Measurements from ENCODE around the gene WDR59. TPM values are rescaled to one million over a fixed set of nuclear protein-coding genes. Genes with fewer than 3 reads are reported as not detected.

Gene WDR59
- total RNA-seq, 4 donors from 2014 or later = 29.1 to 112 (median 42.6) TPM

DNA sequence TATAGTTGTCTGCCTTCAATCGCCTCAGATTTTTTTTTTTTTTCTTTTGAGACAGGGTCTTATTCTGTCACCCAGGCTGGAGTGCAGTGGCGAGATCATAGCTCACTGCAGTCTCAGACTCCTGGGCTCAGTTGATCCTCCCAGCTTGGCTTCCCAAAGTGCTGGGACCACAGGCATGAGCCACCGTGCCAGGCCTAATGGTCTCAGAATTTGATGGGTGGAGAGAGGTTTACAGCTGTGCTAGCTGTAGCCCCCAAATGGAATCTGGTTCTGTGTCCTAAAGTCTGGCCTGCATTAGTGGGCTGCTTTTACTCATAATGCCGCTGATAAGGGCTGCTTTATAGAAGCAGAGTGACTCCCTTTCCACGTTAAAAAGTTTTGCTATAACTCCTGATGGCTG lies 19.0 kb upstream of the WDR59 start:
- intact Hi-C loops (cut with DNase I; ENCODE audit: low total_unique reads) = no loop called here

DNA sequence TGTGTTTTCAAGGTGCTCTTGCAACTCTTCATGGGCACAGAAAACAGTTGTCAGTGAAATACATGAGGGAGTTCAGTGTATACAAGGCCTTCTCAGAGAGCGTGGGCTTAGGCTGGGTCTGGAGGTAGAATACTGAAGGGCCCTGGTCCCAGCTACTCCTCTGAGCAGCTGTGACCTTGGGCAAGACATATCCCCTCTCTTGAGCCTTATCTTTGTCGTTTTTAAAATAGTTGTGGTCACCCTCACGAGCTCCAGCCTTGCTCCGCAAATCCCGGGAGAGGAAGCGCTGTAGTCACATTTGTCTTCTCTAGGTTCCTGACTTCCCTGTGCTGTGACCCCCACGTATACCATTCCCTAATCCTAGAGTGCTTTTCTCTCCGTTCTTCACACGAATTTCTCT lies 17.6 kb upstream of the WDR59 start:
- Histone ChIP-seq H3K27me3 (no peaks in the 10 kb centered on the region), H3K9me3 (no peaks in the 10 kb centered on the region), H3K36me3 (no peaks in the 10 kb centered on the region), H3K4me3 (no peak overlapping the region), H3K27ac (no peak overlapping the region), H3K4me1 (peaks cover 0 to 25% (median 21%) of the 10 kb centered on the region in 4 donors)
- TF ChIP-seq EP300 (IDR thresholded peaks at IDR 0.05; ENCODE audit: low read depth) = no peak
- TF ChIP-seq, protein P1, sequence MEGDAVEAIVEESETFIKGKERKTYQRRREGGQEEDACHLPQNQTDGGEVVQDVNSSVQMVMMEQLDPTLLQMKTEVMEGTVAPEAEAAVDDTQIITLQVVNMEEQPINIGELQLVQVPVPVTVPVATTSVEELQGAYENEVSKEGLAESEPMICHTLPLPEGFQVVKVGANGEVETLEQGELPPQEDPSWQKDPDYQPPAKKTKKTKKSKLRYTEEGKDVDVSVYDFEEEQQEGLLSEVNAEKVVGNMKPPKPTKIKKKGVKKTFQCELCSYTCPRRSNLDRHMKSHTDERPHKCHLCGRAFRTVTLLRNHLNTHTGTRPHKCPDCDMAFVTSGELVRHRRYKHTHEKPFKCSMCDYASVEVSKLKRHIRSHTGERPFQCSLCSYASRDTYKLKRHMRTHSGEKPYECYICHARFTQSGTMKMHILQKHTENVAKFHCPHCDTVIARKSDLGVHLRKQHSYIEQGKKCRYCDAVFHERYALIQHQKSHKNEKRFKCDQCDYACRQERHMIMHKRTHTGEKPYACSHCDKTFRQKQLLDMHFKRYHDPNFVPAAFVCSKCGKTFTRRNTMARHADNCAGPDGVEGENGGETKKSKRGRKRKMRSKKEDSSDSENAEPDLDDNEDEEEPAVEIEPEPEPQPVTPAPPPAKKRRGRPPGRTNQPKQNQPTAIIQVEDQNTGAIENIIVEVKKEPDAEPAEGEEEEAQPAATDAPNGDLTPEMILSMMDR (IDR thresholded peaks at IDR 0.05) = no peak
- TF ChIP-seq POLR2AphosphoS5 (IDR thresholded peaks at IDR 0.05) = no peak
- TF ChIP-seq POLR2A (IDR thresholded peaks at IDR 0.05) = no peak
- no peak for DNase-seq
- in situ Hi-C loops (cut with MboI; ENCODE audit: low pct_ligation_motif_present in 1 of 4, low pct_unique_long_range_greater_than_20kb in 1 of 4, low sequenced_read_pairs in 3 of 4) = loop anchor here in 2 of 4 donors (5.0 kb wide), 1 partner anchor 105 kb away; no protein-coding TSS in a partner anchor
- intact Hi-C loops (cut with DNase I; ENCODE audit: low total_unique reads) = no loop called here
- 74 to 75% methylated on average over 4 to 9 of the region's 9 CpGs for WGBS, 2 donors (ENCODE audit: low coverage in 1 of 2)

More for the DNA sequence above, 19.0 kb upstream of the WDR59 start:
- H3K4me1 ChIP-seq = peaks cover 0 to 18% (median 13%) of the 10 kb centered on the region in 4 donors
- in situ Hi-C loops (cut with MboI; ENCODE audit: low pct_ligation_motif_present in 1 of 4, low pct_unique_long_range_greater_than_20kb in 1 of 4, low sequenced_read_pairs in 3 of 4) = loop anchor here in 2 of 4 donors (5.0 kb wide), 1 partner anchor 103 kb away; no protein-coding TSS in a partner anchor
- no peak overlapping the region for H3K27ac ChIP-seq
- H3K9me3 ChIP-seq = no peaks in the 10 kb centered on the region
- no peak for DNase-seq
- no peak overlapping the region for H3K4me3 ChIP-seq
- no peaks in the 10 kb centered on the region for H3K27me3 ChIP-seq
- no peaks in the 10 kb centered on the region for H3K36me3 ChIP-seq
- 91 to 100% methylated on average over 1 to 5 of the region's 5 CpGs for WGBS, 2 donors (ENCODE audit: low coverage in 1 of 2)
- no peak for TF ChIP-seq POLR2A (IDR thresholded peaks at IDR 0.05)
- no peak for TF ChIP-seq EP300 (IDR thresholded peaks at IDR 0.05; ENCODE audit: low read depth)
- TF ChIP-seq, protein P1 (IDR thresholded peaks at IDR 0.05) = no peak
- TF ChIP-seq POLR2AphosphoS5 (IDR thresholded peaks at IDR 0.05) = no peak

DNA sequence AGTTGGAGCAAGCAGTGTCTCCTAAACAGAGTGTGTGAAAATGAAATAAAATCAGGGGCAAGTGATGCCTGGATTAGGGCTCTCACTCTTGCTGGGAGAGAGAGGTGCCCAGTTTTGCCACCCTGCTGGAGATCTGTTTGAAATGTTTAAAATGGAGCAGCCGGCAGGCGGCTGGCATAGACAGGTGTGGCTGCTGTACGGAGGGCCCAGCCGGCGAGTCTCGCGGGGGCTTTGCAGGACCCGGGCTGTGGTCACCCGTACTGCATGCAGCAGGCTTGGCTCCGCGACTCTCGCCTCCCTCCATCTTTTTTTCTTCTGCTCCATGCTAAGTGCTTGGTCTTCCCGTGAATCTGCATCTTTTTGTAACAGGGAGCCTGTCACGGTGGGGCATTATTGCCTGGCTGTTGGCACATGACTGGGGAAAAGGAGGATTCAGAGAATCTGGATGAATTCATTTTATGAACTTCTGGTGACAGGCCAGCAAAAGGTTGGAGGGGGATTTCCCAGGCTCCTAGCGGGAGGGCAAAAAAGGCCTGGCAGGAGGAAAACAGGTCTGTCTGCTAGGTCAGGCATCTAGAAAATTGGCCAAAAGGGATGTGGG lies 15.7 kb upstream of the WDR59 start:
- DNase-seq = no peak
- WGBS, 2 donors (ENCODE audit: low coverage in 1 of 2) = 20 to 22% methylated on average over 1 to 14 of the region's 15 CpGs
- Histone ChIP-seq H3K9me3 (no peaks in the 10 kb centered on the region), H3K4me1 (peaks cover 0 to 25% (median 21%) of the 10 kb centered on the region in 4 donors), H3K4me3 (peak overlapping the region; percentile 77 to 97 (median 95)), H3K36me3 (no peaks in the 10 kb centered on the region), H3K27ac (peak overlapping the region; percentile 84 to 91 (median 88)), H3K27me3 (no peaks in the 10 kb centered on the region)
- TF ChIP-seq POLR2A (IDR thresholded peaks at IDR 0.05) (no peak), EP300 (IDR thresholded peaks at IDR 0.05; ENCODE audit: low read depth) (no peak), POLR2AphosphoS5 (IDR thresholded peaks at IDR 0.05) (no peak)
- TF ChIP-seq, protein P1 (IDR thresholded peaks at IDR 0.05) = no peak
- intact Hi-C loops (cut with DNase I; ENCODE audit: low total_unique reads) = no loop called here
- in situ Hi-C loops (cut with MboI; ENCODE audit: low pct_ligation_motif_present in 1 of 4, low pct_unique_long_range_greater_than_20kb in 1 of 4, low sequenced_read_pairs in 3 of 4) = loop anchor here in 2 of 4 donors (5.0 kb wide), 1 partner anchor 107 kb away; no protein-coding TSS in a partner anchor

DNA sequence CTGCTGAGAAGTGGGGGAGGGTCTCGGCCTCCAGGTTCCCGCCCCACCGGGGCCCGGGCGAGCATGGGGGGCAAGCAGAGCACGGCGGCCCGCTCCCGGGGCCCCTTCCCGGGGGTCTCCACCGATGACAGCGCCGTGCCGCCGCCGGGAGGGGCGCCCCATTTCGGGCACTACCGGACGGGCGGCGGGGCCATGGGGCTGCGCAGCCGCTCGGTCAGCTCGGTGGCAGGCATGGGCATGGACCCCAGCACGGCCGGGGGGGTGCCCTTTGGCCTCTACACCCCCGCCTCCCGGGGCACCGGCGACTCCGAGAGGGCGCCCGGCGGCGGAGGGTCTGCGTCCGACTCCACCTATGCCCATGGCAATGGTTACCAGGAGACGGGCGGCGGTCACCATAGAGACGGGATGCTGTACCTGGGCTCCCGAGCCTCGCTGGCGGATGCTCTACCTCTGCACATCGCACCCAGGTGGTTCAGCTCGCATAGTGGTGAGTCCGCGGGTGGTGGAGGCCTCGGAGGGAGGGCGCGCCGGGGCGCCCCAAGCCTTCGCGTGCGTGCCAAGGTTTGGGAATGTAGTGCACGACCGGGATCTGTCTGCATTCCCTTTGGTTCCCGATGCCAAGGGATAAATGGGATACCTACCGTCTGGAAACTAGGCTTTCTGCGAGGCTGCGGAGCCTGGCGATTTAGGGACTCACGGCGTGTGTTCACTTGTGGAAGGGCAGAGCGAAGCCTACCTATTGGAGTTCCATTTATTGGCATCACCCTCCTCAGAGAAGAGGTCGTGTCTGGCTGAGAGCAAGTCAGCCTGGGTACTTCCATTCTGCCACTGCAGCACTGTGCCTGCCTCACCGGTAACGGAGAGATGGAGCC lies 14.9 kb upstream of the WDR59 start:
- H3K9me3 ChIP-seq = no peaks in the 10 kb centered on the region
- H3K4me1 ChIP-seq = peaks cover 0 to 25% (median 21%) of the 10 kb centered on the region in 4 donors
- H3K36me3 ChIP-seq = no peaks in the 10 kb centered on the region
- 5% methylated on average over 39 of the region's 71 CpGs; no CpG with 5 or more reads in 1 of the 2 donors for WGBS, 2 donors (ENCODE audit: low coverage in 1 of 2)
- peak; percentile 69 for DNase-seq
- peak overlapping the region; percentile 84 to 91 (median 88) for H3K27ac ChIP-seq
- TF ChIP-seq, protein P1 (IDR thresholded peaks at IDR 0.05) = no peak
- TF ChIP-seq POLR2A (IDR thresholded peaks at IDR 0.05) = no peak
- no peak for TF ChIP-seq POLR2AphosphoS5 (IDR thresholded peaks at IDR 0.05)
- TF ChIP-seq EP300 (IDR thresholded peaks at IDR 0.05; ENCODE audit: low read depth) = no peak
- in situ Hi-C loops (cut with MboI; ENCODE audit: low pct_ligation_motif_present in 1 of 4, low pct_unique_long_range_greater_than_20kb in 1 of 4, low sequenced_read_pairs in 3 of 4) (loop anchor here (5.0 to 25.0 kb wide), 3 partner anchors 105 to 387 kb away; no protein-coding TSS in a partner anchor), intact Hi-C loops (cut with DNase I; ENCODE audit: low total_unique reads) (no loop called here)
- no peaks in the 10 kb centered on the region for H3K27me3 ChIP-seq
- H3K4me3 ChIP-seq = peak overlapping the region; percentile 77 to 97 (median 95)

Measured in transverse colon (tissue), 4 donors.